T47D (cell line): Measurements from ENCODE around the gene ZNF683.

Source experiments
- DNase-seq, 2 experiments: peaks; one replicate each; pipeline versions ENCODE4 v3.0.0 to v3.0.0-alpha.2; 2011 to 2012; ENCODE audit warnings: low read depth in 1 of 2, low spot score in 1 of 2
- JUND ChIP-seq: IDR thresholded peaks from 2 replicates; pipeline ENCODE4 v1.6.1; 2012; ENCODE audit warnings: low read depth
- in situ Hi-C: cut with HindIII; loops from 2 replicates; pipeline ENCODE4 v1.10.0; 2016; ENCODE audit warnings: low sequenced_read_pairs, low pct_unique_long_range_greater_than_20kb

The ZNF683 gene

DNA sequence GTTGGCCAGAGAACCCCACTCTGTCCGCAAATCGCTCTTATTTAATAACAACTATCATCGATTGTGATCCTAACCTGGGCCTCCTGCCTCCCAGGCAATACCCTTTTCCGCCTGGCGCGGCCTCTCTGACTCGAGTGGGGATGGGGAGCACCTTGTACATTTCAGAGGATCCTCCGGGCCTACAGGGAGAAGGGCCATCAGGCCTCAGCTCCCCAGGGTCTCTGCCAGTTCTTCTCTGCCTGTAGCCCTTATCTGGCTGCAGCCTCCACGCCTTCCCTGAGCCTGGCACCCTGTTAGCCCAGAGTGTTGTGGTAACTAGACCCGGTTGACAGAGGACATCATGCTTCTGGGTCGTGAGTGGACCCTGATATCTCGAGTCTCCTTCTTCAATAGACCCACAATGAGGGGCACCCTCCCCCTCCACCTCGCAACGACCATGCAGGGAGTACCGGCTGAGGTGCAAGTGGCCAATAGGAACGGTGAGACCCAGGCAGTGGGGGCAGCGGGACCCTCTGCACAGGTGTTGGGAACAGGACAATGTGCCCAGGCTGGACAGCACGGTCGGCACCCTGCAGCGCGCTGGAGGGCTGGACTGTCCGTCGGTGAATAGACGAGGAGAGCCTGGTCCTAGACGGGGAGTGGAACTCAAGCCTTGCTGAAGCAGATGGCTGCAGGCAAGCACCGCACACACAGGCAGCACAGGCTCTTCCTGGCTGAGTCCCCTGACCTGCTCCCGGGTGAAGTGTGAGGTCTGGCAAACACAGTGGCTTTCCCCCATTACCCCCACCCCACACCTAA is 11.5 kb downstream of the ZNF683 start:
- no peak for DNase-seq
- in situ Hi-C loops: no loop called here
- TF ChIP-seq JUND: no peak

GRCh38 chr1:26359981-26360806 is 12.4 kb downstream of the ZNF683 start:
- no peak for DNase-seq
- TF ChIP-seq JUND: no peak
- in situ Hi-C loops: no loop called here

DNA sequence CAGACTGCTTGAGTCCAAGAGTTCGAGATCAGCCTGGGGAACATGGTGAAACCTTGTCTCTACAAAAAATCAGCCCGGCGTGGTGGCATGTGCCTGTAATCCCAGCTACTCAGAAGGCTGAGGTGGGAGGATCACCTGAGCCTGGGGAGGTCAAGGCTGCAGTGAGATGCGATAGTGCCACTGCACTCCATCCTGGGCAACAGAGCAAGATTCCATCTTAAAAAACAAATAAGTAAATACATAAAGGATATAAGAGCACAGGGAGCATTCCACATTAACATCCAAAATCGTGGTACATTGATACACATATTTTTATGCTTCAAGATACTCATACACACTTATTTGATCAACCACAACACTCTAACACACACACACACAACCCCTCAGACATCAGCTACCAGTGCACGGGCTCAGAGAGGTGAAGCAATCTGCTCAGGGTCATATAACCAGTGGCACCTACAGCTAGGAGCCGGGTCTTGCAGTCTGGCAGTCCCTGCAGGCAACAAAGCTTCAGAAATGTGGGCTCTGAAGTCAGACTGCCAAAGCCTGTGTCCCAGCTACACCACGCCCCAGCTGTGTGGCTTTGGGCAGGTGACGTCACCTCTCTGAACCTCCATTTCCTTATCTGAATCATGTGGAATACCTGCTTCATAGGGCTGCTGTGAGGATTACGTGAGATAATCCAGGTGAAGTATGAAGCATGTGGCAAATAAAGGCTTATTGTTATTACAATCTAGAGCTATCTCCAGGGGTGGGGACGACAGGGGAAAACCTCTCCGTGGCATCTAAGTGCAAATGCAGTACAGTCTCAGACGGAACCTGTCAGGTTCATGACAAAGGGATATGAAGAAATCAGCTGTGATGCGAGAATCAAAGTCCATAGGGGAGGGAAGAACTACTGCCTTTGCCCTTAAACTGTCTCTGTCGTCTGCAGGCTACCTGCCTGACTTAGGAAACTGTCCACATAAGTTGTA is 13.9 kb downstream of the ZNF683 start:
- TF ChIP-seq JUND: no peak
- DNase-seq: peak in 1 of 2 experiments; percentile 19
- in situ Hi-C loops: no loop called here

GRCh38 chr1:26357121-26357602 is 15.4 kb downstream of the ZNF683 start:
- in situ Hi-C loops: no loop called here

DNA sequence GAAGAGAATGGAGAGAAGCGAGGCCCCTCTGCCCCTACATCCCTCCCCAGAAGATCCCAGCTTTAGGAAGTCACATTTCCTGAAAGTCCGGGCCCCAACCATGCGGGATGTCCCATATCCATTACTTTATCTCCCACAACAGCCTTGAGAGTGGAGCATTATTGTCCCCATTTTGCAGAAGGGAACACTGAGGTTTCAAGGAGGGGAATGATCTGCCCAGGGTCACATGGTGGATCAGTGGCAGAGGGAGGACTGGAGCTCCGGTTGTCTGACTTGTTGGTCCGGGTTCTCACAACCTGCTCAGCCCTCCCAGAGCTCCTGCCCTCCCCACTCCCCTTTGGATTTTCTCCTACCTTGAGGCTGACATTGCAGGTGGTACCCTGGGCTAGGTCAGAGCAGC is 16.4 kb downstream of the ZNF683 start:
- TF ChIP-seq JUND: no peak
- in situ Hi-C loops: no loop called here
- DNase-seq: peak in 1 of 2 experiments; percentile 34

More at GRCh38 chr1:26357121-26357602, 15.4 kb downstream of the ZNF683 start:
- TF ChIP-seq JUND: no peak
- DNase-seq: peak in 1 of 2 experiments; percentile 56

DNA sequence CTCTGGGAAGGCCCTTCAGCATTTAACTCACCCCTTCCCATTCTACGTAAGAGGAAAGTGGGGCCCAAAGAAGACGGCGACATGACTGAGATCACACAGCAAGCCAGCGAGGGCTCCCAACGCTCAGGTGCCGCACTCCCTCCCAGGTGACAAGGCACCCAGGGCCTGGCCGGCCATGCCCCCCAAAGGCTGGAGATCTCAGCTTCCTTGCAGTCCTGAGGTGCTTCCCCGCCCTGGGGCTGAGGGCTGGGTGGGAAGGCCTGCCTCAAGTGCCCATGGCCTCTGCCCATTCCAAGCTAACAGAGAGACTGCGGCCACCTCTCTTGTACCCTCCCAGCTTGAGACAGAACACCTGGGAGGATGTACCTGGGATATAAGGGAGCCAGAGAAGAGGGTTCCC is 17.6 kb downstream of the ZNF683 start:
- no peak for DNase-seq
- TF ChIP-seq JUND: no peak
- in situ Hi-C loops: no loop called here

DNA sequence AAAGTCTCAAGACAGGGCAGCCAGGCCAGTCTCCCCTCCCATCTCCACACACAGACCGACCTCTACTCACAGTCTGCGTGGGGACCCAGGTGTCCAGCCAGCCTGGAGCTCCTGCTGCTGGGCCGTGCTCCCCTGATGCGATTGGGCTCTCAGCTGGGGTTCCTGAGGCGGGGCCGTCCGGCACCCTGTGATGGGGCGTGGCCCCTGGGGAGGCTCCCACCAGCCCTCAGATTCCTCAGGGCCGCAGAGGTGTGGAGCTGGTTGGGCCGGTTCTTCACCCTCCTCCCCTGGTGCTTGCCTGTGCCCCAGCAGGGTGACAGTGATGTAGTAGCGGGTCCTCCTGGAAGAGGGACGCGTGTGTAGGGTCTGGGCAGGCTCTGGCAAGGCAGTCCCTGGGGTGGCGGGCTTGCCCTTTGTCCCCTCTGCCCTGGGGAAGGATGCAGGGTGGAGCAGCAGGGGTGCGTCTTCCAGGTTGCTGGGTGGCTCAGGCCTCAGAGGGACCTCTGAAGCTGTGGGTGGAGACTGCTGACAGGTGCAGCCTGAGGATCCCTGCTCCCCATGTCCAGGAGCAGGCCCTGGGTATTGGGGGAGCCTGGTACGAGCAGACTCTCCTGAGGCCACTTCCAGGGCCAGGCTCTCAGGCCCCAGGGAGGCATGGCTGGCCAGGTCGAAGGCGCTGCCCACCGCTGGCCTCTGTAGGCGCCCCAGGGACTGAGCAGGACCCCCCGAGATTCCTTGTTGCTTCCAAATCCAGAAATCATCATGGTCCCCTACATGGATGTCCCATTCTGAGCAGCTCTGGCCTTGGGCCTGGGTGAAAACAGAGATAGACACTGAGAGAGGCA is 18.4 kb downstream of the ZNF683 start, which contains the start of gene CRYBG2:
Gene CRYBG2, minus strand, starts transcription at position 155 of the 845 bp plus-strand sequence. CDS start 7,473 bp downstream, outside the sequence.
- DNase-seq: peak; percentile 77 to 89
- in situ Hi-C loops: no loop called here
- no peak for TF ChIP-seq JUND

GRCh38 chr1:26353210-26353859 is 19.2 kb downstream of the ZNF683 start:
- no peak for TF ChIP-seq JUND
- in situ Hi-C loops: no loop called here
- no peak for DNase-seq

- in situ Hi-C loops: no loop called here
- no peak for TF ChIP-seq JUND
- DNase-seq: no peak
These were observed 20.2 kb downstream of the ZNF683 start for GRCh38 chr1:26352338-26352679.

- DNase-seq: no peak
- TF ChIP-seq JUND: no peak
- in situ Hi-C loops: no loop called here
These were observed 20.8 kb downstream of the ZNF683 start for GRCh38 chr1:26351590-26352337.
